HG02884 (cell line): Measurements from ENCODE around the gene KEL.

Source experiments
- ATAC-seq: cut with Tn5 transposase; IDR thresholded peaks from one replicate; pipeline ENCODE4 v1.9.1; 2021; ENCODE audit warnings: mild to moderate bottlenecking, moderate library complexity; ENCODE audit not compliant: unreplicated experiment

Gene KEL

DNA sequence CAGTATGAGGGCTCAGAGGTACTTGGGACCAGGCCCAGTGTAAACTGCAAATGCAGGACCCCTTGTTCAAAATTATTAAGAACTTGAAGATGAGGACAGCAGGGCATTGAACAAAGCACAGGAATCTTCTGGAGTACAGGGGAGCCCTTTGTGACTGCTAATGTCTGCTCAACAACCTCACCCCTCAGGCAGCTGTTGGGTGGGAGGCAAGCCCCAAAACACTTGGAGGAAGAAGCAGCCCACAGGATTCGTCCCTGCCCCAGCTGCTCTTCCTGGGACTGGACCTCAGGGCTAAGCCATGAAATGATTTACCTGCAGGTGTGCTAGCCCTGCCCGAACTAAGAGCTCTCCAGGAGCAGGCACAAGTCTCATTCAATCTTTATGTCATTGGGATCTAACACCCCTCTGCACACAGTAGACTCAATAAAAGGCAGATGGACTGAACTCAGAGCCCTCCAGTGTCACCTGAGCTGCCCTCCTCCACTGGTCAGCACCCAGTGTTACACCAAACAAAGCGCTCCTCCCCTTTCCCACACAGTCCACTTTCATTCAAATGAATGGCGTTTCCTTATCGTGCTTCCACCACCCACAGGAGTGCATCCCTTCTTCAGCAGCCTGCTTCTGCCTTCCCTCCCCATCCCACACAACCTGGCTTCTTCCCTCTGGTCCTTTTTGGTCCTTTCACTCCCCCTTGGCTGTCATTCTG, 29.6 kb downstream of the KEL start:
- no peak for ATAC-seq

DNA sequence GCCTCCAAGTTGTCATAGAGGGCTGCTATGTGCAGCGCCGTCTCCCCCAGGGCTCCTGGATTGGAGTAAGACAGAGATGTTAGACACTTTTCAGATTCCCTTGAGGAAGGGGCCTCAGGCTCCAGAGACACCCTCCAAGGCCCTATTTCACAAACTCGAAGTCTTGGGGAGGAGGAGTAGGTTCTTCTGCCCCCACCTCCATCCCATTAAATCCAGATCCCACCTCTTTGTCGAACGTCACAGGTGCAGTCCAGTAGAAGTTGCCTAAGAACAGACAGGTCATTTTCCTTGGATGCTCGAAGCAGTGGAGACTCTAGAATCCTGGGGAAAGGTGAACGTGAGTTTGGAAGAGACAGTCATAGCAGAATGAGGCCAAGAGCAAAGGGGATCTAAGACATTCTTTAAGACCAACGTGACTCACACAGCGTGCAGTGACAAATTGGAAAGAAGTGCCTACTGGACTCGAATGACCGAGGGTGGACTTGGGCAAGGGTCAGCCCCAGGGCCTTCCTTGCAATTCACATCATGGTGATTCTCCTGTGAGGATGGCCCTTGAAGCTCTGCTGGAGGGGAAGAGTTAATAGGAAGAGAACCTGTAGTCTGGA, 31.9 kb downstream of the KEL start:
- no peak for ATAC-seq

DNA sequence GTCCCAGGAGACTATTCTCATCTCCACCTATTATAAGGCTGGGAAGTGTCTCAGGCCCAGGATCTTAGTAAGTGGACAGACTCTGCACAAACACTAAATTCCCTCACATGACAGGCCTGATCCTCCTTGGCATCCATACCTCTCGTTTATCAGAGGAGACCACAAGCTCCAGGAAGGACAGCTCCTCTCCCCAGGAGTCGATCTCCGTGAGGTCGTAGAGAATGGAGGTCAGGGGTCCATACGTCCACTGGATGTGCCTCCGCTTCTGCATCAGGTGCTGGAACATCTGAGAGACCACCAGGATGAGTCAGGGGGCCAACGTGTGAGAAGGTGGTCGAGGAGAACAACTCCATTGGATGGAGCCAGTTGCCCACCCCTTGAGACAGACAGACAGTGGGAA, 34.2 kb downstream of the KEL start:
- ATAC-seq: no peak

DNA sequence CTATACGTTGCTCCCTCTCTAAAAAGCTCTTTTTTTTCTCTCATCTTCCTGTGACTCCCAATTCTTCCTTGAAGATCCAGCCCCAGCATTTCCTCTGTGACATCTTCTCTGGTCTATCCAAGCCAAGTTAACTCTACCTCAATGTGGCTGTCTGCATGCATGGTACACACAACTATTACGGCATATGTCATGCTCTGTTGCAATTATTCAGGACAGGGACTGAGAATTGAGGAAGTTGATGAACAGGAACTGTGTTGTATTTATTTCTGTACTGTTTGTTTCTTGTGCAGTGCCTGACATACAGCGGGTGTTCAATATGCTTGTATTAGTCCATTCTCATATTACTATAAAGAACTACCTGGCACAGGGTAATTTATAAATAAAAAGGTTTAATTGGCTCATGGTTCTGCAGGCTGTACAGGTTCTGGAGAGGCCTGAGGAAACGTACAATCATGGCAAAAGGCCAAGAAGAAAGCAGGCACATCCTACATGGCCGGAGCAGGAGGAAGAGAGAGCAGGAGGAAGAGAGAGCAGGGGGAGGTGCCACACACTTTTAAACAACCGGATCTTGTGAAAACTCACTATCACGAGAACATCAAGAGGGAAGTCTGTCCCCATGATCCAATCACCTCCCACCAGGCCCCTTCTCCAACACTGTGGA, 34.9 kb downstream of the KEL start:
- no peak for ATAC-seq

DNA sequence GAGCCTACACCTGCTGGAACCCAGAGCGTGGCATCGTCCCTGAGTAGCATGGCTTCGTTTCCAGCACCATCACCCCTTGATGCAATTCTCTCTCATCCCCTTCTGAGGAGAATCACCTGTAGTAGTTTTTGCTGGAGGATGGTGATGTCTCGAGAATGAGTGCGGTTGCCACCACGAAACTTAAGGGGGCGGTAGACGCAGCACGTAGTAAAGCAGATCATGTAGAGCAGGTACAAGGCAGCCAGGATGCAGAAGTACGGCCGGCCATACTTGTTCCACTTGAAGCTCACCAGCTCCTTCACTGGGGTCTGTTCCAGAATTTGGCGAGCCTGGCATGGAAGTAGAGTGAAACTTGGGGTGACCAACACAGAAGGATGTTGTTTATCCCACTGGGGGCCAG, 36.8 kb downstream of the KEL start:
- no peak for ATAC-seq

DNA sequence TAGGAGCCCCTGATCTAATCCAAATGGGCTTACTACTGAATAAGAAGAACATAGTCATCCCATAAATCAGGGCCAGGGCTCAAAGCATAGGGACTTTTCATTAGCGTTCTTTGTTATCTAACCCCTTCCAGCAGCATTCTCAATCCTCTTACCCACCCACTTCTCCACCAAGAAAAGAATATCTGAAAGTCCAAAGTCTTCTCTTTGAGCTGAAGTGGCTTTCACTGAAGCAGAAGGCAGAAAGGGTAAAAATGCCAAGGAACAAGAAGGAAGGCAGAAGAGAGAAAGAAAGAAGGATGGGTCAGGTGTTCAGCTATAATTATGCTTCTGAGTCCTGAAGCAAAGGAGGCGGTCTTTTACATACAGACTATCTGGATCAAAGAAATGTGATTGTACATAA, 38.8 kb downstream of the KEL start:
- ATAC-seq: no peak

DNA sequence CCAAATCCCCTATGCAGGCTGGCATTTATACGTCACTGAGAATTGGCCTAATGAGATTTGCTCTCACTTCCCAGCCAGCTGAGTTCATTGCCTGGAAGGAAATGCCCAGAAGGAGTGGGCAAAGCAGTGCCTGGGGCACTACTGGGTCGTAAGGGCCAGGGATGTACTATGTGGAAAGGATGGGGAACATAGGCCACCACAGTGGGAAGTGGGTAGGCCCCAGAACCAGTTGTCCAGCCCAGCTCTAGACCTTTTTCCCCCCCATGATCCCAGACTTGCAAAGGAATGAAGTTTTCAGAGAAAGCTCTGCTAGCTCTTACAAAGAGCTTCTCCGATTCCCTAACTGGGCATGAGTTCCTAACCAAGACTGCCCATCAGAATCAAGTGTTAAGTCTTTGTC, 42.5 kb downstream of the KEL start:
- no peak for ATAC-seq

DNA sequence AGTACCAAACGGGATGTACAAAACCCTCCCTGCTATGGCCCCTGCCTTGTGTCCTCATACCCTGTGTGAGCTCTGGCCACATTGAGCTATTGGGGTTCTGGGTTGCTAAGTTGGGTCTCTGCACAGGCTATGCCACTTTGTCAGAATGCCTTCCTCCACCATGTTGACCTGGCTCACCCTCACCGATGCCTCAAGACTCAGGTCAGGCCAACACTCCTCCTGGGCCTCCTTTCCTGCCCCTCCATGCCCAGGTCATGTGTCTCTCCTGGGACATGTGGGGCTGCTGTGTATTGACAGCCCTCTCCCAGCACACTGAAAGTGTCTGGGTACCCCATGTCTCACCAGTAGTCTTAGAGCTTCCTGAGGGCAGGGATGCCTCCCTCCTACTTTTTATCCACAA, 43.3 kb downstream of the KEL start:
- no peak for ATAC-seq

DNA sequence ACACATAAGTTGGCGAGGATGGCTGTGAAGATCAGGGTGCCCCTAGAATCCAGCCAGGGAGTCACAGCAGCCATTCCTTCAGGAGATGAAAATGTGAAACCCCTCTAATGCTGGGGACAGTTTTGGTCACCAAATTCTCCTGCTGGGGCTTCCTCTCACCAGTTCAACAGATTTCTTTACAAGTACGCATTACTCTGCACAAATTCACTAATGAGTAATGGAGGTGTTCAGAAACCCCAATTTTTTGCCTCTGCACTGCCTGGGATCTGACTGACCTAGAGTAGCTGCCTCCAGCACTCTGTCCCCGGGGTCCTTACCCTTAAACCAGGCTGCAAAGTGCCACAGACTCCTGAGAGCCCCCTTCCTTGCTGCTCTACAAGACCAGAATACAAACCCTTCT, 44.7 kb downstream of the KEL start:
- no peak for ATAC-seq

DNA sequence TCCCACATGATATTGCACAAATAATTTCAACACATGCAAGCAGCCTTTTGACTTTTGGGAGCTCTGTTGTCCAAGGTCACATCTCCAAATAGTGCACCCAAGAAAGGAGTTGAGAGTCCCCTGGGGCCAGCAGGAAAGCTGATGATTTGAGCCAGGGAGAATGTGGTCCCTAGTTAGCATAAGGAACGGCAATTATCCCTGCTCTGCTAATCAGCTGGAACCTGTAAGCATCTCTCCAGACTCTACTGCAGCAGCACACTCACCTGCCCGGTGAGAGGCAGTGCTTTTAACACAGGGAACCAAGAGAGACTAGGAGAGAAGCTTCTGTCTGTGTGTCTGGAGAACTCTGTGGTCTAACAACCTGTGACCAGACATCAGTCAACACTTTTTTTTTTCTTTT, 45.7 kb downstream of the KEL start:
- no peak for ATAC-seq

DNA sequence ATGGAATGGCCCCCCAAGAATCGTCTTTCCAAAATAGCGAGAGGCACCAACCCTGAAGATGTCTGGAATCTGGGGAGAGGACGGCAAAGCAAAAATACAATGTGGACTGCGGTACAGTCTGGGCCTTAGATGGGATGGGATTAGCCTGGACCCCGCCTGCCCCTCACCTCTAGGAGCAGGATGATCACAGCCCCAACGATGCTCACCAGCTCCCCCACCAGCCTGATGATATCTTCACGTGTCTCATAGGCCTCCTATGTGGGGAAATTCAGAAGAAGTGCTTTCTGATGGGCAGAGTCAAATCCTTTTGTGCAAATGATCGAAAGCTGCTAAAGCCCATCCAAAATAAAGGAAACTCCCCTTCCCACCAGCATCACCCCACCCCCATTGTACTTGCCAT, 46.8 kb downstream of the KEL start:
- ATAC-seq: no peak

DNA sequence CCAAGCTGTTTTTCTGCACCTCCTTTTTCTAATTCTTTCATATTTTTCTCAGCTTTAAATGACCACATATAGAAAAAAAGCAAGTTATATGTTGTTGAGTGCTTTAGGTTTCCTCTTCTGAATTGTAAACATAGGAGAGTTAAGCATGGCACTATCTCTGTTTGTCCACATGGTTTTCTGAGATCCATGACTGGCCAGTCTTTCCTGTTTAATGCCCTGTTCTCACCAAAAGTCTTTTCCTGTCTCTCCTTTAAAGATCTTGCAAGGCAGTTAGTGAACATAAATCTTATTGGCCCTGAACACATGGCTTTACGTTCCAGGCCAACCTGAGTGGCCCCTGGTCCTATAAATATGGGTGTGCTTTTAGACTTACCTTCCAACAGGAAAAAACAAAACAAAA, 48.0 kb downstream of the KEL start:
- no peak for ATAC-seq

DNA sequence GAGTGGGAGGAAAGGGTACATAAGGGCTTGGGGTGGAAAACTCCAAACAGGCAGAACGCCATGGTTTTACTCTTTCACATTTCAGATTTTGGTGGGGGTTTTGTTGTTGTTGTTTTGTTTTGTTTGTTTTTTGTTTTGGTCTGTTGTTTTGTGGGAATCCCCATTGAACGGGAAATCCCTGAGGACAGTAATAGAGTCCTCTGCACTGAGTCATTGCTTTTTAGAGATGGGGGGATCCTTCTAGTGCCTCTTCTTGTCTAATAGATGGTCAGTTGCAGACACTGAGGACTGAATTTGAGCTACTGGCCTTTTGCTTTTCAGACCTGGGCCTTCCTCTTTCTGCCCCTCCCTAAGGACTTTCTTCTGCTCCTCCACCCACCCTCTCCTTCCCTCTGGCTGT, 48.6 kb downstream of the KEL start:
- ATAC-seq: no peak

DNA sequence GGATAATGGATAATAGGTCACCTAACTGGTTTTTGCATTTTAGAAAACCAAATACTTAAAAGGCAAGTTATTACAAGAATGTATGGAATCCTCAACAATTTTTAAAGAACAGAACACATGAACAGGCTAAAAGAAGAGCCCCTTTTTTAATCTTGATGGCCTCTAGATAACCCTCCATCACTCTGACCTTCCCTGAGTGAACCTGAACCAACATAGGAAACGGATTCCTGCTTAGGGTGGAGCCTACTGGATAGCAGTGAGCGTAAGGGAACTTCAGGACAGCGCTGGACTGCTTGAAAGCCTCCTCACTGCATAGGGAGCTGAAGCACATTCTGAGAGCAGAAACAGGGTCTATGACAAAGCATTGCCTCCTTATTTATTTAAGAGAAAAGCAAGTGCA, 49.1 kb downstream of the KEL start:
- ATAC-seq: no peak

DNA sequence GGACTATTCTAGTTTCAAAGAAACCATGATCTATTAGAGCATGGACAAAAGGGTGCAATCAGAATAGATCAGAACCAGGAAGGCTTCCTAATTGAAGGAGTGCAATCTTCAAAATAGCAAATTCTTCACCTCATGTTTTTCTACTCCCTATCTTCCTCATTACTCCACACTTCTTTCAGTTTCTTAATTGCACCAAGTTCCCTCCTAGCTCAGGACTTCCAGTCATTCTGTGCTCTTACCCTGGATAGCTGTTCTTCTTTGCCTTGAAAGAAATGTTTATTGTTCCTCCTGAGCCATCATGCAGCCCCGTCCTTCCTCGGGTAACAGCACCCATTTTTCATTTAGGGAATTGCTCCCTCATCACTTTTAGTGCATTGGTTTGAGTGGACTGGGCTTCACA, 51.7 kb downstream of the KEL start:
- ATAC-seq: no peak

DNA sequence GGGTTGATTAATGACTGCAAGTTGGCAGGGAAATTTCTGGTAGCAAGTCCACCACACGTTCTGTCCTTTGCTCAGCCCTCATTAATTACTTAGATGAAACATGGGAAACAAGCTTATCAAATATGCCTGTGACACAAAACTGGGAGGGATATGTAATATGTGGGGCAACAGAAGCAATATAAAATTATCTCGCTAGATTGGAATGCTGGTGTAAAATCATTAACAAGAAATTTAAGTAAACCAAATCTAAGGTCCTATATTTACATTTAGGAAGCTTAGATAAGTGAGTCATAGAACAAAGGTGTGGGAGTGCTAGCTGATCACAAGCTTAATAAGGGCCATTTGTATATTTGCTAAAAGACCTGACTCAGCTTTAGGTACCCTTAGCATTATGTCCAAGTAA, 52.1 kb downstream of the KEL start:
- no peak for ATAC-seq

DNA sequence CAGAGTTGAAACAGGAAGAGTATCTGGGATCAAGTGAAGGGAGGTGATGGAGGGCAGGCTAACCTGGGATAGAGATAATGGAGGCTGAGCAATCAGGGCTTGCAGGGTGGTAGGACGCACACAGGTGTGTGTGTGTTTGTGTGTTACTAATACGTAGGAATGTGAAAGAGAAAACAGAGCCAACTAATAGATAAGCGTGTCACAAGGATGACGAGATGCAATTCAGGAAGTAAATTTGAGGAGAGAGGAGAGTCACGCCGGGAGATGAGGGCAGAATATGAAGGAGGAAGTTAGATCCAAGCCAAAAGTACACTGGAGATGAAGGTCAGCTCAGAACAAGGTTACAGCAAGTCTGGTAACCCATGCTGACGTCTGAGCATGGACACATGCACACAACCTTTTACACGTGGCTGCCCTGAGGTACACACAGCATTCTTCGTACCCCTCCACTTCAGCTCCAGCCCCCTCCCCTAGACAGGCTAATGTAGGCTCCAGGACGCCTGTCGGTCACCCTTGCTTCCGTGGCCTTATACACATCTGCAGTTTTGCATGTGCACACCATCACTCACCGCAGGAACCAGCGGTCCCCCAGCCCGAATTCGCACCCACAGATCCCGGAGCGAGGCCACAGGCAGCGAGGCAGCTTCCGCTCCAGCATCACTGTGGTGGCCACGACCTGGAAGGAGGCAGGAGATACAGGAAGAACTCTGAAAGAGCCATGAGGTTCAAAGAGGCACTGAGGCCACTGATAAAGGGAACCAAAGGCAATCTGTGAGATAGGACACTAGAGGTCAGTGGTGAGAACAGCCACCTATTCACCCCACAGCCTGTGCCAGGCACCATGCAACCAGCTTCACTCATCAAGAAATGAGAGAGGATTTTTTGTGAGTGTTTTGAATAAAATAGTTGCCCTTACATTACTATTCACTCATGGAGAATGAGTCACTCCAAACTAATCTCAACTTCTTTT, 53.0 kb downstream of the KEL start:
- no peak for ATAC-seq

DNA sequence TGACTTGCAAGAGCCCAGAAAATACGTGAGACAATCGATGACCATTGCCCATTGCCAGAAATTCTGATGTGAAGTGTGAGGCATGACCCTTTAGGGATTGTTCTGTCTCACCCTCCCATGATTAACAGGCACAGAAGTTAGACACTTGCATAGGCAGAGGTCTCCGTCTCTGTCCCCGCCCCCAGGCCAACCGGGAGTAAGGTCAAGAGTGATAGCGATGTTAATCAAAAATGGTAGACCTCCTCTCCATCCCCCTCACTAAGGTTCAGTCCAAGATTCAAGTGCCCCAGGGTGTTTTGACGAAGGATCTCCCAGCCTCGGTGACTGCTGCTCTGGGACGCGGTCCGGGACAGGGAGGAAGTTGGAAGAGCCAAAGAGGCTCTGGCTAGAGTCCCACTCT, 53.9 kb downstream of the KEL start:
- ATAC-seq: no peak

DNA sequence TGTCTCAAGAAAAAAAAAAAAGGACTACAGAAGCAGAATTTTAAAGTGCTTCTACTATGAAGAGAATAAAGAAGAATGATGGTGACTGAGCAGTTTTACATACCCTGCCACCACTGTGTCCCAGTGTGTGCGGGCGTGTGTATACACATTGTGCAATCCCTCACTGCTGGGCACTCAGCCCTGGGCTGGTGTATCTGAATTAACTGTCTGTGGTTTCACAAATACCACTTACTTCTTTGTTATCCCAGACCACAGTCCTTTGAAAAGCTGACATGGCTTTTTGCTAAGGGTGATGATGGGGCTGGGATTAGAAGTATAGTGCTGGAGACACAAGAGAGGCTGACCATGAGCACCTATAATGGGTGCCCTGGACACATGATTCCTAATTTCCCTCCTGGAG, 55.5 kb downstream of the KEL start:
- no peak for ATAC-seq

DNA sequence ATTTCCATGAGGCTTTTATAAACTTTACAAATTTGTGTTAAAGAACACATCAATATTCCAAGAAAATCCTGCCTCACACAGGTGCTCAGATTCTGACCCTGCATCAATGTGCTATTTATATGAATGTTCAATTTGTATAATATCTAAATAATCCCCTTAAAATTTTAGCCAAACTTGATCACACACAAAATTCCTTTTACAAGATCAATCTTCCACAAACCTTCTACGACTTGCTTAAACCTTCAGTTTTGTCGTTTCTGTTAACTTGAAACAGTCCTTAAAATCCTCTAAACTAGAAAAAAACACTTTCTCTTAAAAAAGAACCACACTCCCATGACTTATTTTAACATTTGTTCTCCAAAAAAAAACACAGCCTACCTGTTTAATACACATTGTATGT, 56.4 kb downstream of the KEL start:
- no peak for ATAC-seq

DNA sequence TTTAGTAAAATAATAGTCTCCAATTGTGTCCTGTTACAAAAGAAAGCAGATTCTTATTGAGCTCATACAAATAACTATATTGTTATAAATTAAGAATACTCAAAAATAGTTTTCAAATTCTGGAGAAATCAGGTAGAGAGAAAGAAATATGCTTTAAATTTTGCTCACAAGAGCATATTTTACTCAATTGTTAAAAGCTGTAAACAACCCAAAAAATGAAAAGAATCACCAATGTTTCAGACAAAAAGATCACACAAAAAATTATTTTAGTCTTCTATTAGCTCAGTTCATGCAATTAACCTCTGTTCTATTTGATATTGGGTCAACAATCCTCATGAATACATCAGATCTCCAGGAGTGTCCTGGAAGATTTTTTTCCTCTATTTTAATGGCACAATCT, 58.0 kb downstream of the KEL start:
- ATAC-seq: no peak
